WTC11 (cell line): ENCODE data around the gene GZMM. TPM values are rescaled to one million over a fixed set of nuclear protein-coding genes. Genes with fewer than 3 reads are reported as not detected.

Source experiments
- ATAC-seq: fragments of 200-7000 bp; cut with Tn5 transposase; 2 replicates; pipeline ENCODE4 v1.10.0; 2021; ENCODE audit warnings: mild to moderate bottlenecking, moderate library complexity
- CTCF ChIA-PET: fragments of 300-600 bp; sonication (Branson Sonifier 250); formaldehyde crosslinking; loops from one replicate; lab custom pipeline; 2021; ENCODE audit warnings: antibody characterized with exemption; lab: Charles Lee
- POLR2A ChIA-PET: fragments of 350-600 bp; sonication (Branson Sonifier 250); formaldehyde crosslinking; loops from one replicate; lab custom pipeline; 2021; ENCODE audit warnings: antibody characterized with exemption; lab: Charles Lee
- DNase-seq: peaks from one replicate; pipeline ENCODE4 v3.0.0; 2021; ENCODE audit warnings: low spot score
- H3K27ac Mint-ChIP-seq: 2 replicates; pipeline ENCODE4 v1.8.0; 2021; ENCODE audit warnings: mixed read lengths
- H3K27me3 Mint-ChIP-seq: 2 replicates; pipeline ENCODE4 v1.8.0; 2021; ENCODE audit warnings: low read depth, mild to moderate bottlenecking, moderate library complexity, mixed read lengths
- H3K36me3 Mint-ChIP-seq: 2 replicates; pipeline ENCODE4 v1.8.0; 2021; ENCODE audit warnings: mixed read lengths
- H3K4me1 Mint-ChIP-seq: 2 replicates; pipeline ENCODE4 v1.8.0; 2022; ENCODE audit warnings: mixed read lengths
- H3K4me3 Mint-ChIP-seq: 2 replicates; pipeline ENCODE4 v1.8.0; 2021; ENCODE audit warnings: mild to moderate bottlenecking, moderate library complexity, mixed read lengths
- H3K9me3 Mint-ChIP-seq: 2 replicates; pipeline ENCODE4 v1.8.0; 2021; ENCODE audit warnings: mixed read lengths
- ATF1 ChIP-seq: sonication (generic); formaldehyde crosslinking; IDR thresholded peaks from 2 replicates; pipeline ENCODE4 v1.8.1; 2023; ENCODE audit warnings: mild to moderate bottlenecking, moderate library complexity, missing genetic modification reagents
- ELF4 ChIP-seq: sonication (generic); formaldehyde crosslinking; IDR thresholded peaks from 2 replicates; pipeline ENCODE4 v1.8.1; 2022; ENCODE audit warnings: low read depth, mild to moderate bottlenecking, moderate library complexity, missing genetic modification reagents
- ETV6 ChIP-seq: sonication (generic); formaldehyde crosslinking; IDR thresholded peaks from 2 replicates; pipeline ENCODE4 v1.8.1; 2022; ENCODE audit warnings: mild to moderate bottlenecking, missing genetic modification reagents
- FOXK1 ChIP-seq: sonication (generic); formaldehyde crosslinking; IDR thresholded peaks from 2 replicates; pipeline ENCODE4 v1.8.0; 2022; ENCODE audit warnings: mild to moderate bottlenecking, moderate library complexity, missing genetic modification reagents
- GTF2I ChIP-seq: fragments of 250-450 bp; sonication (Bioruptor Pico); conservative IDR thresholded peaks from 2 replicates; pipeline ENCODE4 v1.4.0; 2021; ENCODE audit warnings: mild to moderate bottlenecking
- IRF2 ChIP-seq: sonication (generic); formaldehyde crosslinking; IDR thresholded peaks from 2 replicates; pipeline ENCODE4 v1.8.0; 2022; ENCODE audit warnings: low read depth, missing genetic modification reagents, borderline replicate concordance
- JAZF1 ChIP-seq: fragments of 250-450 bp; sonication (Bioruptor Pico); IDR thresholded peaks from 2 replicates; pipeline ENCODE4 v1.9.0; 2021; ENCODE audit warnings: moderate library complexity, mild to moderate bottlenecking, inconsistent platforms
- NFATC4 ChIP-seq: fragments of 250-450 bp; sonication (Bioruptor Pico); IDR thresholded peaks from 2 replicates; pipeline ENCODE4 v1.9.0; 2021; ENCODE audit warnings: mild to moderate bottlenecking
- NFE2L1 ChIP-seq: sonication (generic); formaldehyde crosslinking; IDR thresholded peaks from 2 replicates; pipeline ENCODE4 v1.8.1; 2023; ENCODE audit warnings: missing genetic modification reagents
- RORB ChIP-seq: fragments of 250-450 bp; sonication (Bioruptor Pico); IDR thresholded peaks from 2 replicates; pipeline ENCODE4 v1.9.0; 2021; ENCODE audit warnings: mild to moderate bottlenecking
- TEAD1 ChIP-seq: sonication (generic); formaldehyde crosslinking; IDR thresholded peaks from 2 replicates; pipeline ENCODE4 v1.8.0; 2022; ENCODE audit warnings: mild to moderate bottlenecking, missing genetic modification reagents
- ZBTB21 ChIP-seq: sonication (generic); formaldehyde crosslinking; IDR thresholded peaks from 2 replicates; pipeline ENCODE4 v1.8.1; 2023; ENCODE audit warnings: mild to moderate bottlenecking, missing genetic modification reagents, borderline replicate concordance
- ZNF396 ChIP-seq: fragments of 250-450 bp; sonication (Bioruptor Pico); IDR thresholded peaks from 2 replicates; pipeline ENCODE4 v1.8.0; 2021; ENCODE audit warnings: mild to moderate bottlenecking, moderate library complexity, borderline replicate concordance
- ZNF416 ChIP-seq: fragments of 250-450 bp; sonication (Bioruptor Pico); IDR thresholded peaks from 2 replicates; pipeline ENCODE4 v1.9.0; 2021; ENCODE audit warnings: mild to moderate bottlenecking, inconsistent platforms
- total RNA-seq: library from RNA; stranded (reverse); gene quantifications from 3 replicates; pipeline ENCODE4 v1.2.3, GENCODE V29; 2021
- TF ChIP-seq, protein P1 (sequence below): sonication (generic); formaldehyde crosslinking; IDR thresholded peaks from 2 replicates; pipeline ENCODE4 v1.8.0; 2023; ENCODE audit warnings: missing genetic modification reagents, mild to moderate bottlenecking, borderline replicate concordance
- TF ChIP-seq, protein P2 (sequence below): sonication (generic); formaldehyde crosslinking; IDR thresholded peaks from 2 replicates; pipeline ENCODE4 v1.8.1; 2023; ENCODE audit warnings: mild to moderate bottlenecking, missing genetic modification reagents, borderline replicate concordance
- TF ChIP-seq, protein P3 (sequence below): sonication (generic); formaldehyde crosslinking; IDR thresholded peaks from 2 replicates; pipeline ENCODE4 v1.8.0; 2022; ENCODE audit warnings: mild to moderate bottlenecking, missing genetic modification reagents
- TF ChIP-seq, protein P4 (sequence below): sonication (generic); formaldehyde crosslinking; conservative IDR thresholded peaks from 2 replicates; pipeline ENCODE4 v1.8.1; 2022; ENCODE audit warnings: mild to moderate bottlenecking, missing genetic modification reagents
- TF ChIP-seq, protein P5 (sequence below): sonication (generic); formaldehyde crosslinking; IDR thresholded peaks from 2 replicates; pipeline ENCODE4 v1.8.0; 2023; ENCODE audit warnings: missing genetic modification reagents
- TF ChIP-seq, protein P6 (sequence below): sonication (generic); formaldehyde crosslinking; conservative IDR thresholded peaks from 2 replicates; pipeline ENCODE4 v1.8.1; 2023; ENCODE audit warnings: mild to moderate bottlenecking, low read depth, missing genetic modification reagents, moderate library complexity
- TF ChIP-seq, protein P7 (sequence below): fragments of 250-450 bp; sonication (Bioruptor Pico); IDR thresholded peaks from 2 replicates; pipeline ENCODE4 v1.9.0; 2021; ENCODE audit warnings: moderate library complexity, mild to moderate bottlenecking, inconsistent platforms, borderline replicate concordance
- TF ChIP-seq, protein P8 (sequence below): sonication (generic); formaldehyde crosslinking; IDR thresholded peaks from 2 replicates; pipeline ENCODE4 v1.8.1; 2023; ENCODE audit warnings: mild to moderate bottlenecking, missing genetic modification reagents, moderate library complexity

The GZMM gene
- total RNA-seq, 1 experiment from 2014 or later, result 0.68 TPM

DNA sequence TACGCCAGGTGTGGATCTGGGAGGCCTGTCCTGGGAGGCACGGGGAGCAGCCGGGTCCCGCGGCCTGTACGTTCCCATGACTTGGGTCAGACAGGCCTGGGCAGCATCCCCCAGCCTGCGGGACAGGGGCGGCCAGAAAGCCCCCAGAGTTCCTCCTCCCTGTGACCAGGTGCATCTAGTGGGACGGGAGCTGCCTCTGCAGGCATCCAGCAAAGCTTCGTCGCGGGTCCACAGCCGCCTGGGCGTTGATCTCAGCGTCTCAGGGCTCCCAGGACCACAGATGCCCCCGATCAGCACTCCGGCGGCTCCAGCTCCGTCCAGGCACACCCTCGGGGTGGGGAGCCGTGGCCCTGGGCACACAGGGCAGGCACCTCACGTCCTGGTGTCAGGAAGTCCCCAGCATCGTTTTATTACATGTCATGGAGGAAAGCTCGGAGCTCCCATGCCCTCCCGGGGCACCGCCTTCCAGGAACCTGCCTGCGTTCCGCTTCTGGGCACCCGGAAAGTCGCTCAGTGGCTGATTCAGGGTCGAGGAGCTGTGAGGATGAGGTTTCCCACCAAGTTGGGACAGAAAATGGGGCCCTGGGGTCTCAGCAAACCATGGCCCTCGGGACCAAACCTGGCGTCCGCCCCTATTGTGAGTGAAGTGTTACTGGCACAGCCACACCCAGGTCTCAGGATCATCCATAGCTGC is 1.5 kb upstream of the GZMM start (continued):
- TF ChIP-seq, protein P1, sequence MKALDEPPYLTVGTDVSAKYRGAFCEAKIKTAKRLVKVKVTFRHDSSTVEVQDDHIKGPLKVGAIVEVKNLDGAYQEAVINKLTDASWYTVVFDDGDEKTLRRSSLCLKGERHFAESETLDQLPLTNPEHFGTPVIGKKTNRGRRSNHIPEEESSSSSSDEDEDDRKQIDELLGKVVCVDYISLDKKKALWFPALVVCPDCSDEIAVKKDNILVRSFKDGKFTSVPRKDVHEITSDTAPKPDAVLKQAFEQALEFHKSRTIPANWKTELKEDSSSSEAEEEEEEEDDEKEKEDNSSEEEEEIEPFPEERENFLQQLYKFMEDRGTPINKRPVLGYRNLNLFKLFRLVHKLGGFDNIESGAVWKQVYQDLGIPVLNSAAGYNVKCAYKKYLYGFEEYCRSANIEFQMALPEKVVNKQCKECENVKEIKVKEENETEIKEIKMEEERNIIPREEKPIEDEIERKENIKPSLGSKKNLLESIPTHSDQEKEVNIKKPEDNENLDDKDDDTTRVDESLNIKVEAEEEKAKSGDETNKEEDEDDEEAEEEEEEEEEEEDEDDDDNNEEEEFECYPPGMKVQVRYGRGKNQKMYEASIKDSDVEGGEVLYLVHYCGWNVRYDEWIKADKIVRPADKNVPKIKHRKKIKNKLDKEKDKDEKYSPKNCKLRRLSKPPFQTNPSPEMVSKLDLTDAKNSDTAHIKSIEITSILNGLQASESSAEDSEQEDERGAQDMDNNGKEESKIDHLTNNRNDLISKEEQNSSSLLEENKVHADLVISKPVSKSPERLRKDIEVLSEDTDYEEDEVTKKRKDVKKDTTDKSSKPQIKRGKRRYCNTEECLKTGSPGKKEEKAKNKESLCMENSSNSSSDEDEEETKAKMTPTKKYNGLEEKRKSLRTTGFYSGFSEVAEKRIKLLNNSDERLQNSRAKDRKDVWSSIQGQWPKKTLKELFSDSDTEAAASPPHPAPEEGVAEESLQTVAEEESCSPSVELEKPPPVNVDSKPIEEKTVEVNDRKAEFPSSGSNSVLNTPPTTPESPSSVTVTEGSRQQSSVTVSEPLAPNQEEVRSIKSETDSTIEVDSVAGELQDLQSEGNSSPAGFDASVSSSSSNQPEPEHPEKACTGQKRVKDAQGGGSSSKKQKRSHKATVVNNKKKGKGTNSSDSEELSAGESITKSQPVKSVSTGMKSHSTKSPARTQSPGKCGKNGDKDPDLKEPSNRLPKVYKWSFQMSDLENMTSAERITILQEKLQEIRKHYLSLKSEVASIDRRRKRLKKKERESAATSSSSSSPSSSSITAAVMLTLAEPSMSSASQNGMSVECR (CRISPR knock-in tag), result no peak
- no peak for TF ChIP-seq JAZF1 (CRISPR knock-in tag)
- TF ChIP-seq, protein P2, sequence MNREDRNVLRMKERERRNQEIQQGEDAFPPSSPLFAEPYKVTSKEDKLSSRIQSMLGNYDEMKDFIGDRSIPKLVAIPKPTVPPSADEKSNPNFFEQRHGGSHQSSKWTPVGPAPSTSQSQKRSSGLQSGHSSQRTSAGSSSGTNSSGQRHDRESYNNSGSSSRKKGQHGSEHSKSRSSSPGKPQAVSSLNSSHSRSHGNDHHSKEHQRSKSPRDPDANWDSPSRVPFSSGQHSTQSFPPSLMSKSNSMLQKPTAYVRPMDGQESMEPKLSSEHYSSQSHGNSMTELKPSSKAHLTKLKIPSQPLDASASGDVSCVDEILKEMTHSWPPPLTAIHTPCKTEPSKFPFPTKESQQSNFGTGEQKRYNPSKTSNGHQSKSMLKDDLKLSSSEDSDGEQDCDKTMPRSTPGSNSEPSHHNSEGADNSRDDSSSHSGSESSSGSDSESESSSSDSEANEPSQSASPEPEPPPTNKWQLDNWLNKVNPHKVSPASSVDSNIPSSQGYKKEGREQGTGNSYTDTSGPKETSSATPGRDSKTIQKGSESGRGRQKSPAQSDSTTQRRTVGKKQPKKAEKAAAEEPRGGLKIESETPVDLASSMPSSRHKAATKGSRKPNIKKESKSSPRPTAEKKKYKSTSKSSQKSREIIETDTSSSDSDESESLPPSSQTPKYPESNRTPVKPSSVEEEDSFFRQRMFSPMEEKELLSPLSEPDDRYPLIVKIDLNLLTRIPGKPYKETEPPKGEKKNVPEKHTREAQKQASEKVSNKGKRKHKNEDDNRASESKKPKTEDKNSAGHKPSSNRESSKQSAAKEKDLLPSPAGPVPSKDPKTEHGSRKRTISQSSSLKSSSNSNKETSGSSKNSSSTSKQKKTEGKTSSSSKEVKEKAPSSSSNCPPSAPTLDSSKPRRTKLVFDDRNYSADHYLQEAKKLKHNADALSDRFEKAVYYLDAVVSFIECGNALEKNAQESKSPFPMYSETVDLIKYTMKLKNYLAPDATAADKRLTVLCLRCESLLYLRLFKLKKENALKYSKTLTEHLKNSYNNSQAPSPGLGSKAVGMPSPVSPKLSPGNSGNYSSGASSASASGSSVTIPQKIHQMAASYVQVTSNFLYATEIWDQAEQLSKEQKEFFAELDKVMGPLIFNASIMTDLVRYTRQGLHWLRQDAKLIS (CRISPR knock-in tag), result no peak
- TF ChIP-seq, protein P3, sequence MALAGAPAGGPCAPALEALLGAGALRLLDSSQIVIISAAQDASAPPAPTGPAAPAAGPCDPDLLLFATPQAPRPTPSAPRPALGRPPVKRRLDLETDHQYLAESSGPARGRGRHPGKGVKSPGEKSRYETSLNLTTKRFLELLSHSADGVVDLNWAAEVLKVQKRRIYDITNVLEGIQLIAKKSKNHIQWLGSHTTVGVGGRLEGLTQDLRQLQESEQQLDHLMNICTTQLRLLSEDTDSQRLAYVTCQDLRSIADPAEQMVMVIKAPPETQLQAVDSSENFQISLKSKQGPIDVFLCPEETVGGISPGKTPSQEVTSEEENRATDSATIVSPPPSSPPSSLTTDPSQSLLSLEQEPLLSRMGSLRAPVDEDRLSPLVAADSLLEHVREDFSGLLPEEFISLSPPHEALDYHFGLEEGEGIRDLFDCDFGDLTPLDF (CRISPR knock-in tag), result no peak
- TF ChIP-seq NFE2L1 (CRISPR knock-in tag), result no peak
- no peak for TF ChIP-seq ZNF396 (CRISPR knock-in tag)
- no peak for TF ChIP-seq IRF2
- TF ChIP-seq, protein P4, sequence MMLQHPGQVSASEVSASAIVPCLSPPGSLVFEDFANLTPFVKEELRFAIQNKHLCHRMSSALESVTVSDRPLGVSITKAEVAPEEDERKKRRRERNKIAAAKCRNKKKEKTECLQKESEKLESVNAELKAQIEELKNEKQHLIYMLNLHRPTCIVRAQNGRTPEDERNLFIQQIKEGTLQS (CRISPR knock-in tag), result no peak
- TF ChIP-seq, protein P5, sequence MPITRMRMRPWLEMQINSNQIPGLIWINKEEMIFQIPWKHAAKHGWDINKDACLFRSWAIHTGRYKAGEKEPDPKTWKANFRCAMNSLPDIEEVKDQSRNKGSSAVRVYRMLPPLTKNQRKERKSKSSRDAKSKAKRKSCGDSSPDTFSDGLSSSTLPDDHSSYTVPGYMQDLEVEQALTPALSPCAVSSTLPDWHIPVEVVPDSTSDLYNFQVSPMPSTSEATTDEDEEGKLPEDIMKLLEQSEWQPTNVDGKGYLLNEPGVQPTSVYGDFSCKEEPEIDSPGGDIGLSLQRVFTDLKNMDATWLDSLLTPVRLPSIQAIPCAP (CRISPR knock-in tag), result no peak
- no peak for TF ChIP-seq FOXK1
- TF ChIP-seq, all 79 proteins: peak for 0

DNA sequence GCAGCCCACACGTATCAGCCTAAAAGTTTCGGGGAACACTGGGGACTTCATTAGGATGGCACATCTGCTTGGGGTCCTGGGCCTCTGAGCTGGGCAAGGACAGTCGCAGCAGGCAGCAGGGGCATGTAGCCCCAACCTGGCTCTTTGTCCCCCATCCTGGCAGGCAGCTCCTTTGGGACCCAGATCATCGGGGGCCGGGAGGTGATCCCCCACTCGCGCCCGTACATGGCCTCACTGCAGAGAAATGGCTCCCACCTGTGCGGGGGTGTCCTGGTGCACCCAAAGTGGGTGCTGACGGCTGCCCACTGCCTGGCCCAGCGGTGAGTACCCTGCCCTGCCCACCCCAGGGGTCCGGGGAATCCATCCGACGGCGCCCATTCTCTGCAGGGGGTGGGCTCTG is 3.3 kb downstream of the GZMM start:
- DNase-seq, result no peak
- Mint-ChIP-seq H3K4me1 (peaks cover 10% of the 10 kb centered on the region), H3K4me3 (no peak overlapping the region), H3K27me3 (peaks cover 2% of the 10 kb centered on the region; the same call in 1 of the 2 replicates), H3K9me3 (no peaks in the 10 kb centered on the region), H3K27ac (no peak overlapping the region), H3K36me3 (no peaks in the 10 kb centered on the region)
- POLR2A ChIA-PET, result no interaction called here
- no peak for ATAC-seq
- CTCF ChIA-PET, result no interaction called here
- TF ChIP-seq, protein P6, sequence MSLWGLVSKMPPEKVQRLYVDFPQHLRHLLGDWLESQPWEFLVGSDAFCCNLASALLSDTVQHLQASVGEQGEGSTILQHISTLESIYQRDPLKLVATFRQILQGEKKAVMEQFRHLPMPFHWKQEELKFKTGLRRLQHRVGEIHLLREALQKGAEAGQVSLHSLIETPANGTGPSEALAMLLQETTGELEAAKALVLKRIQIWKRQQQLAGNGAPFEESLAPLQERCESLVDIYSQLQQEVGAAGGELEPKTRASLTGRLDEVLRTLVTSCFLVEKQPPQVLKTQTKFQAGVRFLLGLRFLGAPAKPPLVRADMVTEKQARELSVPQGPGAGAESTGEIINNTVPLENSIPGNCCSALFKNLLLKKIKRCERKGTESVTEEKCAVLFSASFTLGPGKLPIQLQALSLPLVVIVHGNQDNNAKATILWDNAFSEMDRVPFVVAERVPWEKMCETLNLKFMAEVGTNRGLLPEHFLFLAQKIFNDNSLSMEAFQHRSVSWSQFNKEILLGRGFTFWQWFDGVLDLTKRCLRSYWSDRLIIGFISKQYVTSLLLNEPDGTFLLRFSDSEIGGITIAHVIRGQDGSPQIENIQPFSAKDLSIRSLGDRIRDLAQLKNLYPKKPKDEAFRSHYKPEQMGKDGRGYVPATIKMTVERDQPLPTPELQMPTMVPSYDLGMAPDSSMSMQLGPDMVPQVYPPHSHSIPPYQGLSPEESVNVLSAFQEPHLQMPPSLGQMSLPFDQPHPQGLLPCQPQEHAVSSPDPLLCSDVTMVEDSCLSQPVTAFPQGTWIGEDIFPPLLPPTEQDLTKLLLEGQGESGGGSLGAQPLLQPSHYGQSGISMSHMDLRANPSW (CRISPR knock-in tag), result no peak
- no peak for TF ChIP-seq FOXK1
- TF ChIP-seq ELF4, result no peak
- no peak for TF ChIP-seq ATF1 (CRISPR knock-in tag)
- TF ChIP-seq ETV6 (CRISPR knock-in tag), result no peak
- no peak for TF ChIP-seq ZBTB21 (CRISPR knock-in tag)
- no peak for TF ChIP-seq TEAD1 (CRISPR knock-in tag)
- no peak for TF ChIP-seq GTF2I (CRISPR knock-in tag)
- no peak for TF ChIP-seq NFATC4
- TF ChIP-seq, protein P7, sequence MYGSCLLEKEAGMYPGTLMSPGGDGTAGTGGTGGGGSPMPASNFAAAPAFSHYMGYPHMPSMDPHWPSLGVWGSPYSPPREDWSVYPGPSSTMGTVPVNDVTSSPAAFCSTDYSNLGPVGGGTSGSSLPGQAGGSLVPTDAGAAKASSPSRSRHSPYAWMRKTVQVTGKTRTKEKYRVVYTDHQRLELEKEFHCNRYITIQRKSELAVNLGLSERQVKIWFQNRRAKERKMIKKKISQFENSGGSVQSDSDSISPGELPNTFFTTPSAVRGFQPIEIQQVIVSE, result no peak
- no peak for TF ChIP-seq RORB (CRISPR knock-in tag)
- TF ChIP-seq, protein P8, sequence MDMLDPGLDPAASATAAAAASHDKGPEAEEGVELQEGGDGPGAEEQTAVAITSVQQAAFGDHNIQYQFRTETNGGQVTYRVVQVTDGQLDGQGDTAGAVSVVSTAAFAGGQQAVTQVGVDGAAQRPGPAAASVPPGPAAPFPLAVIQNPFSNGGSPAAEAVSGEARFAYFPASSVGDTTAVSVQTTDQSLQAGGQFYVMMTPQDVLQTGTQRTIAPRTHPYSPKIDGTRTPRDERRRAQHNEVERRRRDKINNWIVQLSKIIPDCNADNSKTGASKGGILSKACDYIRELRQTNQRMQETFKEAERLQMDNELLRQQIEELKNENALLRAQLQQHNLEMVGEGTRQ (CRISPR knock-in tag), result no peak
- TF ChIP-seq ZNF416 (CRISPR knock-in tag), result no peak
